GM19351 (cell line): ENCODE data around the gene IRF1.
"Not testable (repeated sequence)": the region's sequence is repeated elsewhere in the genome, so short reads cannot be mapped to it uniquely, and the experiment has no call there.

ENCODE experiments used
- ATAC-seq: cut with Tn5 transposase; IDR thresholded peaks from one replicate; pipeline ENCODE4 v1.9.1; 2021; ENCODE audit warnings: mild to moderate bottlenecking, moderate library complexity; ENCODE audit not compliant: unreplicated experiment

The IRF1 gene

DNA sequence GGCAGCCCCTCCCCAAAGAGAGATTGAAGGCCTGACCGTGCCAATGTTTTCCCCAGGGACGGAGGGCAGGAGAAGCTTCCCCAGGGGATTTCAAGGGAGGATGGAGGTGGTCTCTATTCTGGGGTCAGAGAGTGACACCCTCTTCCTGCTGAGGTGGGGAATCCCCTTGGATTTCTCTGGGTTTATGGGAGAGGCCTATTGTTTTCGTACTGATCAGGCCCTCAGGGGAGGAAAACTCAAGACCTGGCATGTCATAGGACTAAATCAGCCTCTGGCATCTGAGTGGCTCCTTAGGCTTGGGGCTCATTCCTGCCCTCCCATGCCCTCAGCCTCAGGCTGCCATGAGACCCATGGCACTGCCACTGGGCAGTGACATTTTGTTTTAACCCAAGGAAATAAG is 44.6 kb downstream of the IRF1 start:
- no peak for ATAC-seq

DNA sequence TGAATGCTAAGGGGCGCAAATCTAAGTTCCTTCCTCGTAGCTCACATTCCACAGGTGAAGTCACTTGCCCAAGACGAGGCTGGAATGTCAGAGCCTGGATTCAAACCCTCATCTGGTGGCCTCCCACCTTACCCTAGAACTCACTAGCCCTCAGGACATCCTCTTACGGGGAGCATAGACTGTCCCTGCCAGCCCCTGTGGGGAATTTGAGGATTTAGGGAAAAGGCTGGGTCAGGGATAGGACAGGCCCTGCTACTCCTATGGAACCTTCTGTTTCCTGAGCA is 45.0 kb downstream of the IRF1 start:
- no peak for ATAC-seq

DNA sequence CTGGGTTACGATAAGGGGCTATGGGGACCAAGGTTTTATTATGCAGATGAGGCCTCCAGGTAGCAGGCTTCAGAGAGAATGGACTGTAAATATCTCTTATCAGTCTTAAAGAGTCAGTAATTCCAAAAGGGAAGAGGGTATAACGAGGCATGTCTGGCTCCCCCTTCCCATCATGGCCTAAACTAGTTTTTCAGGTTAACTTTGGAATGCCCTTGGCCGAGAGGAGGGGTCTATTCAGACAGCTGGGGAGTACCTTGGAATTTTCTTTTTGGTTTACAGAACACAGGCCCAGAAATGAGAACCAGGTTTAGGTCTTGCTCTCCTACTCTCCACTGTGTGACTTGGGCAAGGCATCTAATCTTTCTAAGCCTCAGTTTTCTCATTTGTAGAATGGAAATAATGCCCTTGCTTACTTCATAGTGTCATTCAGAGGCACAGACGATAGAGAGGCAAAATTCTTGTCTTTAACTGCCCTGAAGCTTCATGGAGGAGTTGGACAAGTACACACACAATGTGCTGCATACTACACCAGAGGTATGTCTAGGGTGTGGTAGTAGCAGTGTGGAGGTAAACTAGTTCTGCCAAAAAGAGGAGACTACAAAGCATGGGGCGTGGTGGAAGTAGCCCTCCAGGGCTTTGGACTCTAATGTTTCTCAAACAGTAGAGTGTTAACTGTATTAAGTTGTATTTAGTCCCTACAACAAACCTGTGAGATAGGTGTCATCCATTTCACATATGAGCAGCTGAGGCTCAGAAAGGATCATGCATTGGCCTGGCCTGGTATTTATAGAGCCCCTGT is 45.5 kb downstream of the IRF1 start:
- no peak for ATAC-seq

DNA sequence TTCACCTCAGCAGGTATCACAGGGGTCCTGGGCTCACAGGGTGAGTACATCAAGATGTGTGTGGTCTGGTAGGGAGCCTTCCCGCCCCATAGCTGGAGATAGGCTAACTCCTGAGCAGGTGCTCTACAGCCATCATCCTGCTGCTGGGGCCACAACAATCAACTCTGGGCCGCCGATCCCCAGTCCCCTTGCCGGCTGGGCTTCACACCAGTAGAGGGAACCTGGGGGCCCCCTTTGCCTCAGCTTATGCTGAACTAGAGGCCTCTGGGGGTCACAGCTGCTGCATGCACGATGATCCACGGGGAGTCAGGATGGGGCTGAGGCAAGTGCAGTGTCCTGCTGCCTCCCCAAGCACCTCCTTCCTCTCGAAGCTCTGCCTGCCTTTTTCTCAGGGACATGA is 46.5 kb downstream of the IRF1 start:
- no peak for ATAC-seq

DNA sequence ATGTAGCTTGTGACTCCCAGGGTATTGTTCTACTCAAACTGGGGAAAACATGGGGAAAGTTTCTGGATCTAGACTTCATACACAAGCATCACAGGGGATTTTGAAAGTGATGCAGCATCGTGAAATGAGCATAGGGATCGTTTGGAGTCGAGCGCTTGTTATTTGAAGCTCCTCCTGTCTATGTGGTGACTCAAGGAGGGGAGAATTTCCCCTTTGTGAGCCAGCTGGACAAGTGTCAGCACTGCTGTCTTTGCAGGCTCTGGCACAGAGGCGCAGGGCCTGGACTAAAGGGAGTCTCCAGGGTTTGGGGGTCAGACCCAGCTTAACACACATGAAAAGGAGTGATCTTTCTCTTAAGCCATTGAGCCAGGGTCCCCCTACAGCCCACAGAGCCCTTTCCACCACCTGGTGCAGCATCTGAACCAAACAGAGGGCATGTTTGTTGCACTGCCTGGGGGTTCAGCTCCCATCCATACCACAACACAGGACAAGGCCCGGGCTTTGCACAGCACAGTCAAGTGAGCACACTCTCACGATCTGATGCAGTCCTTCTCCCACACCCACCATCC is 51.0 kb downstream of the IRF1 start:
- no peak for ATAC-seq

DNA sequence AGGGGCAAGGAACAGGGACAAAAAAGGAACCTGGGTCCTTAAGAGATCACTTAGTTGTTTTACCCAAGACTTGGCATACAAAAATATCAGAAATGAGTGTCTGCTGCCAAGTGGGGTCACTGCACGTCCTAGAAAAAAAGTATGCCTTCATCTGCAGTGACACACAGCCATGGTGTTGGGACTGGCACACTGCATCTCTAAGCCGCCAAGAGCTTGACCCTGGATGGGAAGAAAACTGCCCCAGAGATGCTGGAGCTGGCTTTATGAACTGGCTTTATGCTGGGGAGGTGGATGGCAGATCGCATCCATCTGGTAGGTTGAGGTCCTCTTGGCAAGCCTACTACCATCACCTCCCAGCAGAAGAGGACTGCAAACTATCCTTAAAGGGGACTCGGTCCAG is 51.7 kb downstream of the IRF1 start:
- no peak for ATAC-seq

DNA sequence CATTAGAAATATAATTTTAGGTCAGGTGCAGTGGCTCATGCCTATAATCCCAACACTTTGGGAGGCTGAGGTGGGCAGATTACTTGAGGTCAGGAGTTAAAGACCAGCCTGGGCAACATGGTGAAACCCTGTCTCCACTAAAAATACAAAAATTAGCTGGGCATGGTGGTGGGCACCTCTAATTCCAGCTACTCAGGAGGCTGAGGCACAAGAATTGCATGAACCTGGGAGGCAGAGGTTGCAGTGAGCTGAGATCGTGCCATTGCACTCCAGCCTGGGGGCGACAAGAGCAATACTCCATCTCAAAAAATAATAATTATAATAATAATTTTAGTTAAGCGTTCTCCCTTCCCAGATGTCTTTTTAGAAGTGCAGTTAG is 52.3 kb downstream of the IRF1 start:
- ATAC-seq: not testable (repeated sequence)

DNA sequence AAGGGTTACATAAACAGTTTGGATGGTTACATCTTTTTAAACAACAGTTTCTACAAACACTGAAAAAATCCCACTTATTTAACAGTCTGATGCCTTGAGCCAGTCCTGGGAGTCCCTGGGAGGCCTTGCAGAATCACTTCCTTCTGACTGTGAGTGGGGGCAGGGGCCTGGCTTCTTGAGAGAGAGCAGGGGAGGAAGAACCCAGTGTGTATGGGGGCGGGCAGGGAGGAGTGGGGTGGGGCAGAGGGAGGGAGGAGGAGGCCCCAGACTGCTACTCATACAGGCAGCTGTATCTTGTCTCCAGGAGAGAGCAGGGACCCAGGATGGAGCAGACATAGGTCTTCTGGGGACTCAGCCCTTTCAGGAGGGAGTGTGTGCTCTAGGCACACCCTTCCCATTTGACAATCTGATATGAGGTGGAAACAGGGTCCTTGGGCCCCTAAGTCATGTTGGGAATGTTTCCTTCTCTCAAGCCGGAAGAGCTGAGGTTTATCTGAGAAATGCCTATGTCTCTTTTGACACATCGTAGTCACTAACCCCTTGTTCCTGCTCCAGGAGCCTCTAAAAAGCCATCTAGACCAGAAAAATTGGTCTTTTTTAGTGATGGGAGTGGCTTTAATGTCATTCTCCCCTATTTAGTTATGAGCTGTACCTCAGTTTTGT is 52.8 kb downstream of the IRF1 start:
- ATAC-seq: peak; percentile 88

DNA sequence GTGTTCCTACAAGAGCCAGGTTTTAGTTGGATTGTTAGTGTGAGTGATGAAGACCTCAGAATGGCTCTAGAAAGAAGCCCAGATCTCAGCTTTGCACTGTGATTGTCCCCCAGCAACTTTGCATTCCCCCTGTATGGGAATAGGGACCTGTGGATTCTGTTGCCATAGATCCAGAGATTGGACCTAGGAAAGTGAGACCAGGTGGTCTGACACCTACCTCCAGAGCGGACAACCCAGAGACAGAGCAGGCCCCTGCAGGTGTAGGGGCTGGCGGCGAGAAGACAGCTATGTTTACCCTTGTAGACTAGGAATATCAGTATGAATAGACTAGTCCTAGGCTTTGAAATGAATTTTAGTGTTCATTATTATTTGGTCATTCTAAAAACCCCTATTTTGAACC is 53.6 kb downstream of the IRF1 start:
- no peak for ATAC-seq

DNA sequence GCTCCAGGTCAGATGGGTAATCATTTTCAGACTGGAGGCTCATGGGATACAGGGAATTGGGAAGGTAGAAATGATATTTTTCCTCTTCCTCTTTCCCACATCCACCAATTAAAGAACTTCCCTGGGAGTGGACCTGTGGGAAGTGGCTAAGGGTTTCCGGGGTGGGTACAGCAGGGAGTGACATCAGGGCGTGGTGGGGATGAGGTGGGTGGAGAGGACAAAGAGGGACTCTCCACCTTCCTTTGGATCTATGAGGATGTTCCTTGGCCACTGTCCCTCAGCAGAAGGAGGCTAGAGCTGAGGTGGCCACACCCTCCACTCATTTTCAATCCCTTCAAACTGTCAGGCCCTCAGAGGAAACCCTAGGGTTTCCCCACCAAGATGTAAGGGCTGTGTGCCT is 54.7 kb downstream of the IRF1 start:
- ATAC-seq: no peak

DNA sequence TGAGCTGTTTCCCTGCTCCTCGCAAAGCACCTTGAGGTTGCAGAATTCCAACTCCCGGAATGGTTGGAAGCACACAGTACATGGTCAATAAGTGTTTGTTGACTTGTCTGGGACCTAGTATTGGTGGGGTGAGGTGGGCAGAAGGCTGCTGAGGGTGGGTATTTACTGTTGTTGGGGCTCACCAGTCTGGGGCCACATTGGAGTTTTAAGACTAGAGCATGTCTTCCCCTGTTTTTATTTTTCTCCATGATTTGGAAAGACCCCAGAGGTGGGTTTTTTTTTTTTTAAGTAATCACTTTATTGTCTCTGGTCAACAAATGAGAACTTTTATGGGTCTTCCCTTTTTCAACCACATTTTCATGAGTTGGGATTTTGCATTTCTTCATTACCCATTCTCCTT is 55.1 kb downstream of the IRF1 start:
- ATAC-seq: no peak

DNA sequence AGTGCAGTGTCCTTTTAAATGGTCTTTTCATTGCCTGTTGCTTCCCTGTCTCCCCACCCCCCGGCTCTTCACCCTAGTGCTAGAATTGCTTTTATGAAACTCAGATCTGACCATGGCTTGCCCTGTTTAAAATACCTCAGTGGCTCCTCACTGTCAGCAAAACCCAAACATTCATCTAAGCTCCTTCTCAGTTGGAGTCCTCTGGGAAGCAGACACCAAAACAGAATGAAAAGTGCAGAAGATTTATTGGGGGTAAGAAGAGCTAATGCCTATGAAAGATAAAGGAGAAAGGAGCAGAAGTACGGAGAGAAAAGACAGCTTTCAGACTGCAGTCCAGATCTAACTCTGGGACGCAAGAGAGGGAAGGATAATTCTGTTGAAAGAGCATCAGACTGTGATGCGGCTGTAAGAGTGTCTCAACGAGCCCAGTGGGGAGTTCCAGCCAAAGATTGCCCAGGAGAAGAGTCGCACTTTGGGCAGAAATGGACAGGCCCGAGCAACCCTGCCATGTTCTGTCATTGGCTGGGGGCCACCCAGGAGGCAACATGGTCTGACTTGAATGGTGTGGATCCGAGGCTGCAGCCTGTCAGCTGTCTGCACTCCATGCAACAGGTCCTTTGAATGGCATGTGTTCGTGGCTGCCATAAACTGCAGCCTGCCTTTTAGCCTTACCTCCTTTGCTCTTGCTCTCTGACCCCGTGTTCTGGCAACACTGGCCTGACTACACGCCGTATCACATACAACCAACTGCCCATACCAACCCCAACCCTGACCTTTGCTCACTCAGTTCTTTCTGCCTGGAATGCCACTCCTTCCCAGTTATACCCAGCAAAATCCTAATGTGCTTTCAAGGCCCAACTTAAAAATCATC is 55.9 kb downstream of the IRF1 start:
- ATAC-seq: no peak

DNA sequence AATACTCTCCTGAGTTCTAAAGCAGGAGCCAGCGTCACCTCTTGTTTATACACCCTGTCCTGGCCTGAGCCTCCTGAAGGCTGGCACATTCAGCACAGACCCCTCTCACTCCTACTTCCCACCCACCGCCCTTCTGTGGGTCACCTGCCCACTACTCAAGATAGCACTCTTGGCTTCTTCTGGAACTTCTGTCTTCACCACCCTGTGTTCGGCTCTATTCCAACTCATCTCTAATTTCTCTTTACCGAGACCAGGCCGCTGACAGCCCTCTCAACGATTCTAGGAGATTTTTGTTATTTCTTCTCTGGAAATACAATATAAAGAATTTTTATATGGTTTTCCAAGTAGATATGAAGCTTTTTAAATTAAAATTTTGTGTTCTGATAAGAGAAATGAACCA is 57.4 kb downstream of the IRF1 start:
- no peak for ATAC-seq

DNA sequence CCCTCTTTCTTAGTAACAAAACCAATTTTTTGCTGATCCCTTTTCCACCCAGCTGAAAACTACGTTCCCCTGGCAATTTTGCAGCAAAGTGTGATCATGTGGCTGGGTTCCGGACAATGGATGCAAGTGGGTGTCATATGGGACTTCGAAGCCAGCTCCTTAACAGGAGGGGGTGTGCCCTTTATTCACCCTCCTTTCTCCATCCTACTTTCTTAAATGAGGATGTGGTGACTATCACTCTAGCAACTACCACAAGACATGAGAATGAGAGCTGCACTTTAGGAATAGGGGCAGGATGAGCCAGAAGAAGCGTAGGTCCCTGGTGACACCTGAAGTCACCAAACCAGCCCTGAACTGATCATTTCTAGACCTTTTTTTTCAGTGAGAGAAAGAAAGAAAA is 58.9 kb downstream of the IRF1 start:
- ATAC-seq: no peak
